ENCODE results near the gene TTLL12. TPM values are rescaled to one million over a fixed set of nuclear protein-coding genes. Genes with fewer than 3 reads are reported as not detected.

TTLL12 gene
- total and polyA plus RNA-seq, 2 of the 8 experiments (the other 6 are each of a cell fraction or from before 2014, with no cell fraction given): 101 to 124 TPM

GRCh38 chr22:43164636-43165035, 22.3 kb downstream of the TTLL12 start (continued):
- TF ChIP-seq KDM4A (IDR thresholded peaks at IDR 0.05; ENCODE audit: low read depth, low read length, severe bottlenecking): no peak
- no peak for TF ChIP-seq CHD7 (IDR thresholded peaks at IDR 0.05; ENCODE audit: insufficient replicate concordance, low read length)
- no peak for TF ChIP-seq NRF1 (IDR thresholded peaks at IDR 0.05; ENCODE audit: low read depth, low read length)
- no peak for TF ChIP-seq RAD21 (IDR thresholded peaks at IDR 0.05 in 1 of 2, conservative IDR thresholded peaks at IDR 0.05 in 1 of 2; ENCODE audit: low read depth in 2 of 2, low read length in 2 of 2)
- no peak for TF ChIP-seq POLR2AphosphoS5 (IDR thresholded peaks at IDR 0.05; ENCODE audit: low read depth, low read length)
